Endothelial cell (in vitro differentiated cells): ENCODE results near the gene PAX3. TPM values are rescaled to one million over a fixed set of nuclear protein-coding genes. Genes with fewer than 3 reads are reported as not detected.

Source experiments
- DNase-seq: peaks from one replicate; pipeline ENCODE4 v3.0.0; 2021; ENCODE audit warnings: low spot score
- H3K27ac Mint-ChIP-seq: one replicate; pipeline ENCODE4 v1.8.0; 2021; ENCODE audit warnings: mixed read lengths, inconsistent platforms; ENCODE audit not compliant: unreplicated experiment
- H3K27me3 Mint-ChIP-seq: one replicate; pipeline ENCODE4 v1.8.0; 2021; ENCODE audit warnings: mild to moderate bottlenecking, moderate library complexity, mixed read lengths, inconsistent platforms; ENCODE audit not compliant: unreplicated experiment
- H3K36me3 Mint-ChIP-seq: one replicate; pipeline ENCODE4 v1.8.0; 2021; ENCODE audit warnings: mild to moderate bottlenecking, low read depth, mixed read lengths, inconsistent platforms; ENCODE audit not compliant: unreplicated experiment
- H3K4me1 Mint-ChIP-seq: one replicate; pipeline ENCODE4 v1.8.0; 2021; ENCODE audit warnings: mild to moderate bottlenecking, mixed read lengths, inconsistent platforms; ENCODE audit not compliant: unreplicated experiment
- H3K4me3 Mint-ChIP-seq: one replicate; pipeline ENCODE4 v1.8.0; 2021; ENCODE audit warnings: mild to moderate bottlenecking, mixed read lengths, inconsistent platforms; ENCODE audit not compliant: unreplicated experiment
- H3K9me3 Mint-ChIP-seq: one replicate; pipeline ENCODE4 v1.8.0; 2021; ENCODE audit warnings: mixed read lengths, inconsistent platforms; ENCODE audit not compliant: unreplicated experiment
- long read RNA-seq: library from polyadenylated mRNA; unstranded; transcript quantifications from one replicate; pipeline ENCODE4 v2.0.0, GENCODE V29; 2020; ENCODE audit not compliant: unreplicated experiment
- total RNA-seq: library from RNA; stranded (reverse); fragmentation: NEBNext Ultra II Directional; extraction: Animal tissue kit (Norgen Biotek cat#: 25700); gene quantifications from one replicate; pipeline ENCODE4 v1.2.1, GENCODE V29; 2021; ENCODE audit not compliant: unreplicated experiment
- TF ChIP-seq, protein P1 (sequence below): fragments of 200-600 bp; sonication (generic); IDR thresholded peaks from one replicate; pipeline ENCODE4 v1.5.0; 2021; ENCODE audit warnings: antibody characterized with exemption; ENCODE audit not compliant: unreplicated experiment

Gene PAX3
- 16.5 TPM for total RNA-seq
- long read RNA-seq, partial matches to known transcripts, result 2 of 5 reads
- long read RNA-seq, other reads (novel, unspliced or antisense), result 0 of 5 reads

DNA sequence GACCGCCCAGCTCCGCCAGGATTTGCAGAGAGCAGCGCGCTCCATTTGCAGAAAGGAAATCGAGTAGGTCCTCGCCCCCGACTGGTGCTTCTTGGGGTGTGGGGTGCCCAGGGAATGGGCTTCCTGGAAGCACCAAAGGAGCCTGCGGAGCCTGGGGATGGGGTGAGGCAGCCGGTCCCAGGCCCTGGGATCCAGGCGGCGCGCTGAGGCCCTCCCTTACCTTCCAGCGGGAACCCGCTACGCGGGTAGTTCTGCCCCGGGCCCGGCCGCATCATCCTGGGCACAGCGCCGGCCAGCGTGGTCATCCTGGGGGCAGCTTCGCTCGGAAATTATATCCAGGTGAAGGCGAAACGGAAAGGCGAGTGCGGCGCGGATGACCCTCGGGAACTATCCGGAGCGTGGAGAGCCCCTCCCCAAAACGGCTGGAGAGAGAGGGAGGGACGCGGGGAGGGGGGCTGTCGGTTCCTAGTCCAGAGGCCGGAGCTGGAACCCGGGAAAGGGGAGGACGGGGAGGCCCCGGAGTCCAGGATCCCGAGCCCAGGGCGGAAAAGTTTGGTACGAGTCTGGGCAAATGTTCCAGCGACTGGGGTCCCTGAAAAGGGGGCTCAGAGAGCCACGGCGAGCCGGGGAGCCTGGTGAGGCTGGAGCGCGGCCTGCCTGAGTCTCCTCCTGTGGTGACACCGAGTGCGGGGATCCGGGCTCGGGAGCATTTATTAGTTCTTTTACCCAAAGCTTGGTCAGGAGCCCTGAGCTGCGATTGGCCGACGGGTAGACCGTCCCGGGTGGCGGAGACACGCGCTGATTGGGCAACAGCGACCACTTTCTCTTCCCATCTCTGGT, at the start of gene PAX3:
Gene PAX3 (minus strand): TSS at position 688 of the 840 bp plus-strand sequence. CDS start 383 bp downstream, at position 305.
- no peak for DNase-seq
- peak within 1 kb of the TSS; percentile 82 for H3K27ac Mint-ChIP-seq

DNA sequence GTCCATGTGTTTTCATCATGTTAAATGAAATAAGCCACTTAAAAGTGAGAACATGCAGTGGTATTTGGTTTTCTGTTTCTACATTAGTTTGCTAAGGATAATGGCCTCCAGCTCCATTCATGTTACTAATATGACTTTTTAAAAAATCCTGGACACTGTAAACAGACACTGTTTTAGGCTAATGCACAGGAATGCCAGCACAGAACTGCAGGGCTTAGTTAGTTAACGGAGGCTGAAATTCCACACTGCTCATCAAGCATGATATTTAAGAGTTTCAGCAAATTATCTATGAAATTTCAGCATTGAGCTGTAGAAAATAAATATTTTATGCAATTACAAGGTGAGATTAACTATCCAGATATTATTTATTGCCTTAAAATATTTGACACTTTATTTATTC, 42.5 kb upstream of the PAX3 start:
- TF ChIP-seq, protein P1, sequence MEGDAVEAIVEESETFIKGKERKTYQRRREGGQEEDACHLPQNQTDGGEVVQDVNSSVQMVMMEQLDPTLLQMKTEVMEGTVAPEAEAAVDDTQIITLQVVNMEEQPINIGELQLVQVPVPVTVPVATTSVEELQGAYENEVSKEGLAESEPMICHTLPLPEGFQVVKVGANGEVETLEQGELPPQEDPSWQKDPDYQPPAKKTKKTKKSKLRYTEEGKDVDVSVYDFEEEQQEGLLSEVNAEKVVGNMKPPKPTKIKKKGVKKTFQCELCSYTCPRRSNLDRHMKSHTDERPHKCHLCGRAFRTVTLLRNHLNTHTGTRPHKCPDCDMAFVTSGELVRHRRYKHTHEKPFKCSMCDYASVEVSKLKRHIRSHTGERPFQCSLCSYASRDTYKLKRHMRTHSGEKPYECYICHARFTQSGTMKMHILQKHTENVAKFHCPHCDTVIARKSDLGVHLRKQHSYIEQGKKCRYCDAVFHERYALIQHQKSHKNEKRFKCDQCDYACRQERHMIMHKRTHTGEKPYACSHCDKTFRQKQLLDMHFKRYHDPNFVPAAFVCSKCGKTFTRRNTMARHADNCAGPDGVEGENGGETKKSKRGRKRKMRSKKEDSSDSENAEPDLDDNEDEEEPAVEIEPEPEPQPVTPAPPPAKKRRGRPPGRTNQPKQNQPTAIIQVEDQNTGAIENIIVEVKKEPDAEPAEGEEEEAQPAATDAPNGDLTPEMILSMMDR, result no peak
- H3K4me1 Mint-ChIP-seq, result no peaks in the 10 kb centered on the region
- no peak for DNase-seq

More for the DNA sequence above, at the start of gene PAX3:
- no peaks in the 10 kb centered on the region for H3K9me3 Mint-ChIP-seq
- TF ChIP-seq, protein P1, result no peak
- H3K4me3 Mint-ChIP-seq, result peak within 1 kb of the TSS; percentile 95
- peaks cover 75% of the 10 kb centered on the region for H3K4me1 Mint-ChIP-seq
- H3K36me3 Mint-ChIP-seq, result peaks cover 10% of the 10 kb centered on the region
- H3K27me3 Mint-ChIP-seq, result peaks cover 62% of the 10 kb centered on the region

DNA sequence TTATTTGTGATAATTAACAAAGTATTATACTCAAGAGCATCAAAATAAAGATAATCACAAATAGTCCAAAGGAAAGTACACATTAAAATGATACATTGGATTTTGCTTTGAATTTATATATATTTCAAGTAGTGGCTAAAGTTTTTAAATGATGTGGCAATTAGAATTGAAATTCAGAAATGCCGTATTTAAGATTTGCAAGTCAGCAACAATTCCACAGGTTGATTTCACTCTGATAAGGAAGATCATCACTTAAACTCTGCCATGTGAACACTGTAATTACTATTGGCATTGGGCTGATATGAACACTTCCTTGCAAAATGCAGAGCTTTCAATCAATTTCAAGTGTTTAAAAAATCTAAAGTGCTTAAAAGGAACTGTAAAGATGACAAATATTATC, 39.6 kb upstream of the PAX3 start:
- H3K4me1 Mint-ChIP-seq, result no peaks in the 10 kb centered on the region
- no peak overlapping the region for H3K27ac Mint-ChIP-seq
- DNase-seq, result no peak
- TF ChIP-seq, protein P1, result no peak
- no peak overlapping the region for H3K4me3 Mint-ChIP-seq
- no peaks in the 10 kb centered on the region for H3K27me3 Mint-ChIP-seq
- no peaks in the 10 kb centered on the region for H3K9me3 Mint-ChIP-seq
- no peaks in the 10 kb centered on the region for H3K36me3 Mint-ChIP-seq

More for the DNA sequence above, 42.5 kb upstream of the PAX3 start:
- Mint-ChIP-seq H3K9me3 (no peaks in the 10 kb centered on the region), H3K36me3 (no peaks in the 10 kb centered on the region), H3K27me3 (no peaks in the 10 kb centered on the region), H3K27ac (no peak overlapping the region), H3K4me3 (no peak overlapping the region)

GRCh38 chr2:222336931-222337330, 38.1 kb upstream of the PAX3 start:
- peaks cover 3% of the 10 kb centered on the region for H3K4me1 Mint-ChIP-seq
- no peak overlapping the region for H3K27ac Mint-ChIP-seq
- no peak for DNase-seq
- H3K9me3 Mint-ChIP-seq, result no peaks in the 10 kb centered on the region
- TF ChIP-seq, protein P1, result no peak
- H3K36me3 Mint-ChIP-seq, result peaks cover 4% of the 10 kb centered on the region
- H3K4me3 Mint-ChIP-seq, result no peak overlapping the region
- H3K27me3 Mint-ChIP-seq, result no peaks in the 10 kb centered on the region

GRCh38 chr2:222336442-222336841, 37.6 kb upstream of the PAX3 start:
- Mint-ChIP-seq H3K4me1 (peaks cover 3% of the 10 kb centered on the region), H3K27me3 (no peaks in the 10 kb centered on the region), H3K9me3 (no peaks in the 10 kb centered on the region), H3K27ac (no peak overlapping the region), H3K36me3 (peaks cover 4% of the 10 kb centered on the region), H3K4me3 (no peak overlapping the region)
- no peak for DNase-seq
- TF ChIP-seq, protein P1, result no peak
